Skeletal muscle tissue (tissue), 4 donors: ENCODE data around the gene TMEM184A. TPM values are rescaled to one million over a fixed set of nuclear protein-coding genes. Genes with fewer than 3 reads are reported as not detected.
"Not testable (repeated sequence)": the region's sequence is repeated elsewhere in the genome, so short reads cannot be mapped to it uniquely, and the experiment has no call there.

Experiments used
- H3K27ac ChIP-seq: one replicate; pipeline ENCODE4 v1.7.0; 2013; ENCODE audit warnings: mild to moderate bottlenecking, low read depth, low read length, inconsistent platforms
- H3K27me3 ChIP-seq, 3 donors: one replicate each; pipeline ENCODE4 v1.7.0; 2013; ENCODE audit warnings: low read length in 3 of 3; ENCODE audit not compliant: control insufficient read depth in 3 of 3, insufficient read depth in 3 of 3
- H3K36me3 ChIP-seq, 3 donors: one replicate each; pipeline ENCODE4 v1.7.0; 2013; ENCODE audit warnings: low read length in 3 of 3; ENCODE audit not compliant: control insufficient read depth in 3 of 3, insufficient read depth in 3 of 3
- H3K4me1 ChIP-seq, 3 donors: one replicate each; pipeline ENCODE4 v1.7.0; 2013; ENCODE audit warnings: low read length in 3 of 3, mild to moderate bottlenecking in 3 of 3; ENCODE audit not compliant: control insufficient read depth in 3 of 3, insufficient read depth in 3 of 3
- H3K4me3 ChIP-seq, 3 donors: one replicate each; pipeline ENCODE4 v1.7.0; 2013; ENCODE audit warnings: low read length in 3 of 3
- H3K9ac ChIP-seq, 3 donors: one replicate each; pipeline ENCODE4 v1.7.0; 2013; ENCODE audit warnings: low read length in 3 of 3, mild to moderate bottlenecking in 3 of 3, moderate library complexity in 2 of 3, low read depth in 1 of 3
- H3K9me3 ChIP-seq, 3 donors: one replicate each; pipeline ENCODE4 v1.7.0; 2013; ENCODE audit warnings: low read length in 3 of 3; ENCODE audit not compliant: control insufficient read depth in 3 of 3
- total RNA-seq: library from RNA; depleted of rRNA; stranded (reverse); fragments of >200 nt; gene quantifications from one replicate; pipeline ENCODE4 v1.2.3, GENCODE V29; 2014
- donor health status: Osteomylitis.

Gene TMEM184A
- total RNA-seq, 1 donor from 2014 or later, result not detected

DNA sequence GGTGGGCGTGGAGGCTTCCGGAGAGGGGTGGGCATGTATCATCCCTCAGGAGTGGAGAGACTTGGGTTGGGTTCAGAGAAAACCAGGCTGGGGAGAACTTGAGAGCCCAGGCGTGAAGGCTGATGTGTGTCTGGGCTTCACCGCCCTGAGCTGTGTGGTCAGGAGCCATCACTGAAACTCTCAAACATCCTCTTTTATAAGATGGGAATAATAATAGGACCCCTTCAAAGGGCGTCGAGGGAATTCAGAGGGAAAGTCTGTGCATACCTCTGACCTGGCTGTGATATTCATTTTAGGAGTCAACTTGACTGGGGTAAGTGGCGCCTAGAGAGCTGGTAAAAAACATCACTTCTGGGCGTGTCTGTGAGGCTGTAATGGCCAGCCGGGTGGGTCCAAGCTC is 34.9 kb upstream of the TMEM184A start:
- peaks cover 0 to 4% (median 0%) of the 10 kb centered on the region in 3 donors for H3K4me1 ChIP-seq
- no peak overlapping the region for H3K27ac ChIP-seq
- peaks cover 4 to 5% (median 5%) of the 10 kb centered on the region in 3 donors for H3K9me3 ChIP-seq
- H3K4me3 ChIP-seq, result no peak overlapping the region
- no peak overlapping the region for H3K9ac ChIP-seq
- H3K36me3 ChIP-seq, result no peaks in the 10 kb centered on the region
- peaks cover 74 to 88% (median 86%) of the 10 kb centered on the region in 3 donors for H3K27me3 ChIP-seq

DNA sequence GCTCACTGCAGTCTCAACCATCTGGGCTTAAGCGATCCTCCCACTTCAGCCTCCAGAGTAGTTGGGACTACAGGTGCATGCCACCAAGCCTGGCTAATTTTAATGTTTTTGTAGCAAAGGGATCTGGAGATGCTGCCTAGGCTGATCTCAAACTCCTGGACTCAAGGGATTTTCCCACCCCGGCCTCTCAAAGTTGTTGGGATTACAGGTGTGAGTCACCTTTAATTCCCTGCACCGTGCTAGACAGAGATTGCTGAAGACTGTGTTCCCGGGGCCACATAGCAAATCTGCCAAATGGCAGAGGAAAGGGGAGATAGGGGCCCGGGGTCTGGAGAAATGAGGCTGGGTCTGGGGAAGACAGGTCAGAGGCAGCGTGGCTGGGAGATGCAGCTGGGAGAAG is 34.5 kb upstream of the TMEM184A start:
- Histone ChIP-seq H3K27ac (no peak overlapping the region), H3K27me3 (peaks cover 77 to 85% (median 83%) of the 10 kb centered on the region in 3 donors), H3K4me3 (no peak overlapping the region), H3K9me3 (peaks cover 4 to 5% (median 5%) of the 10 kb centered on the region in 3 donors), H3K9ac (no peak overlapping the region), H3K4me1 (peaks cover 0 to 4% (median 0%) of the 10 kb centered on the region in 3 donors), H3K36me3 (no peaks in the 10 kb centered on the region)

DNA sequence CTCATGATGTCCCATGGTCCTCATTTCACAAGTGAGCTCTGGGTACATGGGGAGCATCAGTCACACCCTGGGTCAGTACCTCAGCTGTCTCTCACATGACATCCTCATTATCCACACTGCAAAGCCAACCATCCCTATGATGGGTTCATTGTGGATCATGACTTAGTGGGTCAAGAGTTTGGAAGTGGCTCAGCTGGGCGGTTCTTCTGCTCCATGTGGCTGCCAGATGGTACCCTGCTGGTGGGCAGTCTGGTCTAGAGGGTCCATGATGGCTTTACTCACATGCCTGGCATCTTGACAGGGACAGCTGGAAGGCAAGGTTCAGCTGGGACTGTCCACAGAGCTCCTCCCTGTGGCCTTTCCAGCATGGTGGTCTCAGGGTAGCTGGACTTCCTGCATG is 33.0 kb upstream of the TMEM184A start:
- Histone ChIP-seq H3K4me1 (peaks cover 0 to 4% (median 0%) of the 10 kb centered on the region in 3 donors), H3K9me3 (peaks cover 4 to 5% (median 5%) of the 10 kb centered on the region in 3 donors), H3K36me3 (no peaks in the 10 kb centered on the region), H3K27me3 (peaks cover 63 to 74% (median 69%) of the 10 kb centered on the region in 3 donors), H3K4me3 (no peak overlapping the region), H3K27ac (no peak overlapping the region), H3K9ac (no peak overlapping the region)

DNA sequence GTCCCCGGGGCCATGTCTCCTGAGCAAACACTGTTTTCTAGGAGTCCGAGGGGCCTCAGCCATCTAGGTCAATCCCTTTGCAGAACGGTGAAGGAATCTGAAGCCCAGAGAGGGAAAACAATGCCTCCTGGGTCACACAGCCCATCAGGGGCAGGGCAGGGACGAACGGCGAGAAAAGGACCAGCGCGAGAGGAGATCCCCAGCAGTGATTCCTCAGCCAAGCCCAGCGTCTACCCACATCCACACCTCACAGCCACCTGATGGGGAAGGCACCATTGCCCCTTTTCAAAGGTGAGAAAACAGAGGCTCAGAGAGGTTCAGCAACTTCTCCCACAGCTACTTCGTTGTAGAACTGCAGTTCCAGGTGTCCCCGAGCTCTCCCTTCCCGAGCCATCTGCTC is 31.7 kb upstream of the TMEM184A start:
- Histone ChIP-seq H3K4me1 (peaks cover 0 to 4% (median 0%) of the 10 kb centered on the region in 3 donors), H3K9ac (no peak overlapping the region), H3K4me3 (no peak overlapping the region), H3K9me3 (peaks cover 4 to 5% (median 5%) of the 10 kb centered on the region in 3 donors), H3K36me3 (no peaks in the 10 kb centered on the region), H3K27ac (no peak overlapping the region), H3K27me3 (peaks cover 51 to 61% (median 57%) of the 10 kb centered on the region in 3 donors)

DNA sequence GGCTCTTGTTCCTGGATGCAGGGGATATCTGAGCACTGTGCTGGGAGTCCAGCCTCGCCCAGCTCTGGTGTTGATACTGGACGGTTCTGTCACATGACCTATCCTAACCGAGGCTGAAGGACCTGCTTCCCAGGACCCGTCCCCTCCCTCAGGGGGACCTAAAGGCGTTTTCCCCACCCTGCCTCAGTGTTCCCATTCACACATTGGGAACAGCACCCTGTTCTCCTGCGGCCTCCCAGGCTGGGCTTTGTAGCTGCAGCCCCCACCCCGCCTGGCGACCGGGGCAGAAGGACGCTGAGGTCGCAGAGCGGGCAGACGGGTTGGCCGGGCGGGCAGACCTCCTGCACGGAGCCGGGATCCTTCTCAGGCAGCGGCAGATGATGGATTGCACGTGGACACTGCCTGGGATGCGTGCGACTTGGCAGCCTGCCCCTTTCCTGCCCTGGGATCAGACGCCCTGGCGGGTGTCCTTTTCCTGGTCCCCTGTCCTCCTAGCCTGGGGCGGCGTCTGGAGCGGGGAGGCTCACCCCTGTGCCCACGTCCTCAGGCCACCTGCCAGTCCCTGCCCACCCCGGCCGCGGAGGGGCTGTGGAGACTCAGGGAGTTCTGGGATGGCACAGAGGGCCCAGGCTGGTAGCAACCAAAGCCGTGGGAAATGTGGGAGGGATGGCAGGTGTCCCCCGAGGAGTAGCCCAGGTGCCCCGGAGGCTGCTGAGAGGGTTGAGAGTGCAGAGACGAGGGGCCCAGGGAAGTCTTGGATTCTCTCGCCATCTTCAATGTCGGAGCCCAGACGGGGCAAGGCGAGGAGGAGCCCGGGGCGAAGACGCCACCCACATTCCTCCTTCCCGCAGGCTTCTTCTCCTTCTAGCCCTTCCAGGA is 31.1 kb upstream of the TMEM184A start:
- Histone ChIP-seq H3K27me3 (peaks cover 47 to 55% (median 50%) of the 10 kb centered on the region in 3 donors), H3K9me3 (peaks cover 4 to 5% (median 5%) of the 10 kb centered on the region in 3 donors), H3K36me3 (no peaks in the 10 kb centered on the region), H3K4me3 (no peak overlapping the region), H3K4me1 (peaks cover 0 to 4% (median 0%) of the 10 kb centered on the region in 3 donors), H3K27ac (no peak overlapping the region), H3K9ac (no peak overlapping the region)

DNA sequence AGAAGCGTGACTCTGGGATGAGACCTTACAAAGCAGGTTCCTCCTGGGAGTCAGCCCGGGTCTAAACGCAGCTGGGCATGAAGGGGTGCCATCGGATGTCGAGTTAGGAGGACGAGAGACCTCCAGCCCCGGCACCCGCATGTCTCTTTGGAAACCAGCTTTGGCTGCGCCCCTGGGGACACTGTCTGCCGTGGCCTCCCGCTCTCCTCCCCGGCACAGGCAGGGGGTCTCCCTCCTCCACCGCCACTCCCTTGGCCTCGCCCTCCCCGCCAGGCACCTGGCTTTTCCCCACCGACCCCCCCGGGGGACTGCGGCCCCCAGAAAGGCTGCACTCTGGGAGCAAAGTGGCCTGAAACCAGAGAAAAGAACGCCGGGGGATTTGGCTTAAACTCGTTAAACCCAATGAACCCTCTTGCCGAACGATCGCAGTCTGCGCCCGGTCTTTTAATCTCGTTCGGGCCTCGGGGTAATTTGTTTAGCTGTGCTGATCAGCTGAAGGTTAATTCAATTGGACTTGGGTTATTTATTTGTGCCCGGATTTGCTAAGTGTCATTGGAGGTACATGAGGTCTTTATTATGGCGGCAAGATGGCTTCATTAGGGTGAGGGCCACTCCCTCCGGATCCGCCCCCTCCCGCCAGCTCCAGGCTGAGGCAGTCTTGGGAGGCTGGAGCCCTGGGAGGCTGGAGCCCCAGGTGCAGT is 30.3 kb upstream of the TMEM184A start:
- Histone ChIP-seq H3K9me3 (peaks cover 4 to 5% (median 5%) of the 10 kb centered on the region in 3 donors), H3K4me3 (no peak overlapping the region), H3K9ac (no peak overlapping the region), H3K4me1 (peaks cover 0 to 4% (median 0%) of the 10 kb centered on the region in 3 donors), H3K36me3 (peaks cover 0 to 2% (median 0%) of the 10 kb centered on the region in 3 donors), H3K27me3 (peaks cover 39 to 48% (median 42%) of the 10 kb centered on the region in 3 donors), H3K27ac (no peak overlapping the region)

DNA sequence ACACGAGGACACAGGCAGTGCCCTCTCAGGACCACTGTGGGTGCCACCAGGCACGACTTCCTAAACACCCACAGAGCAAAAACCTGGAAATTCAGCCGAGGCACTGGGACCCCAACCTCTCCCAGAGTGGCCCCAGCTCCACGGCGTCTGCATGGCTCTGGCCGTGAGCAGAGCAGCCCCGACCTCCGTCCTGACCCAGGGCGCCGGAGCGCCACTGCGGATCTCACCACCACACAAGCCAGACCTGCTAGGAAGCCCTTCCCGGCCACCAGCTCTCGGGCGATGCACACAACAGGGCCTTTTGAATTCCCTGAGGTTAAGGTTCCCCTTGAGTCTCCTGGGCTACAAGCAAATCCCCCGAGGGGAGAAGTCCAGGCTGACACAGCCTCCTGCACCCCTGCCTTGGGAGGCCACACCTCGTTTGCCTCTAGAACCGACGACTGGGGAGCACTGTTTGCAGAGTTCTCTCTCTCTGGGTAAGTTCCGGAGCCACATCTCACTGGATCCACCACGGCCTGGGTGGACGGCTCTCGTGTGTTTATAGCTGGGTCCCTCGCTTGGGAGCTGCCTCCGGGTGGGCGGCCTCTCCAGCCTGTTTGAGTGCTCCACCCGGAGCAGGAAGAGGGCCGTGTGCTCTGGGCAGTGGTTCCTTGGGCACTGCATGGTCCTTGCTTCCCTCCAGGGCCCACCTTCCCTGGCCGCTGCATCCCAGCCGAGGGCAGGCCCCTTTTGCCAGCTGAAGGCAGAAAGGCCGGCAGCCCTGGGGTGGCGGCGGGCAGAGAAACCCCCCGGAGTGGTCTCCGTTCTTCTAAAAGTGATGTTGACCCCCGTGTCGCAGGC is 29.4 kb upstream of the TMEM184A start:
- Histone ChIP-seq H3K36me3 (peaks cover 0 to 2% (median 0%) of the 10 kb centered on the region in 3 donors), H3K4me1 (peaks cover 0 to 4% (median 0%) of the 10 kb centered on the region in 3 donors), H3K27ac (no peak overlapping the region), H3K27me3 (peaks cover 30 to 38% (median 34%) of the 10 kb centered on the region in 3 donors), H3K9ac (no peak overlapping the region), H3K4me3 (no peak overlapping the region), H3K9me3 (peaks cover 4 to 5% (median 5%) of the 10 kb centered on the region in 3 donors)

DNA sequence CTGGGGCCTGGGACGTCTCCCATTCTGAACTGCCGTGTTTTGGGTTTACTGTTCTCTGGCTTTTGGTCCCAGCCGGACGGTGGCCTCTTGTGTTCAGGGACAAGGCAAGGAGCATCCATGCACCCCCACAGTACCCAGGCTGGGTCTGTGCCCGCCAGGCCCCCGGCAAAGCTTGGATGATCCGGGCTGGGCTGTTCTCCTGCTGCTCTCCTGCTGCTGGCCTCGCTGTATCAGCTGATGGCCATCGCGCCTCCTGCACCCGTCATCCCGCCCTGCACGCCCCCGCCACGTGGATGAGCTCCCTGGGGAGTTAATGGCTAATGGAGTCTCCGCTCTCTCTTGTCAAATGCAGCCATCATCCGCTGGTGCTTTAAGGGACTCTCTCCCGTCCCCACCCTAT is 28.7 kb upstream of the TMEM184A start:
- Histone ChIP-seq H3K27ac (no peak overlapping the region), H3K9me3 (peaks cover 4 to 5% (median 5%) of the 10 kb centered on the region in 3 donors), H3K4me3 (no peak overlapping the region), H3K4me1 (peaks cover 1 to 4% (median 2%) of the 10 kb centered on the region in 3 donors), H3K36me3 (peaks cover 0 to 2% (median 0%) of the 10 kb centered on the region in 3 donors), H3K9ac (no peak overlapping the region), H3K27me3 (peaks cover 25 to 34% (median 30%) of the 10 kb centered on the region in 3 donors)

DNA sequence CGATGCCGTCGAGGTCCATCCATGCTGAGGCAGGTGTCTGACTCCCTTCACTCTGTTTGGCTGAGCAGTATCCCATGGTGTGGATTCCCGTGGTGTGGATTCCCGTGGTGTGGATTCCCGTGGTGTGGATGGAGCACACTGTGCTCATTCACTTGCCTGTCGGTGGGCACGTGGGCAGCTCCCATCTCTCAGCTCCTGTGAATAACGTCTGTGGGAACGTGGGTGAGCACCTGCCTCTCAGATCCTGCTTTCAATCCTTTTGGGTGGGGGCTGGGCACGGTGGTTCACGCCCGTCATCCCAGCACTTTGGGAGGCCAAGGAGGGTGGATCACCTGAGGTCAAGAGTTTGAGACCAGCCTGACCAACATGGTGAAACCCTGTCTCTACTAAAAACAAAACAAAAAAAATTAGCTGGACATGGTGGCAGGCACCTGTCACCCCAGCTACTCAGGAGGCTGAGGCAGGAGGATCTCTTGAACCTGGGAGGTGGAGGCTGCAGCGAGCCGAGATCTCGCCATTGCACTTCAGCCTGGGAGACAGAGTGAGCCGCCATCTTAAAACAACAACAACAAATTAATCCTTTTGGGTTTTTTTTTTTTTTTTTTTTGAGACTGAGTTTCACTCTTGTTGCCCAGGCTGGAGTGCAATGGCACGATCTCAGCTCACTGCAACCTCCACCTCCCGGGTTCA is 27.4 kb upstream of the TMEM184A start:
- H3K9me3 ChIP-seq, H3K4me3 ChIP-seq, H3K36me3 ChIP-seq, H3K4me1 ChIP-seq, H3K9ac ChIP-seq, H3K27ac ChIP-seq: not testable (repeated sequence)
- peaks cover 18 to 25% (median 20%) of the 10 kb centered on the region in 3 donors for H3K27me3 ChIP-seq
